ENCODE data around the gene ABRAXAS1.

DNA sequence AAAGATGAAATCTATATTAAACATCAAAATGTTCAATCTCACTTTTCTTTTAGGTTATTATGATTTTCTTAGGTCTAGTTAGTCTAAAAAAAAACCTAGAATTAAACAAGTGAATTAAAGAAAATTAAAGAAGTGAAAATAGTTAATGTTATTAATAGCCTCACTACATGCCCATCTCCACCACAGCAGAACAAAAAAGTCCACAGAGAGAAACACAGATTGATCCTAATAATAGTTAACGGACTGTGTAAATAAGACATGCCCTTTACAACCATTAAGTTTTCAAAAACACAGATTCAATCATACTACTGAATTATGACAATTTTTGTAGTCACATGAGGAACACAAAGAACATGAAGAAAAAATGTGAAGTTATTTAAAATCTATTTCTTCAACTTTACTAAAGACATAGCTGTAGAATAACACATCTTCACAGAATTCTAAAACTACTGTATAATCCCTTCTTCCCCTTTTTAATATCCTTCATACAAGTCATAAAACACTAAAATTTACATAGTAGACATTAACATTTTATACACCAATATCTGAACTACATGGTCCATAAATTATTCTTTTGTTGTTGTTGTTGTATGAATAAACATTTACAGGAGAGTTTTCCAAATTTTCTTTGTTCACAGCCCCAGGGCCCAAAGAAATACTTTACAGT lies 44.6 kb downstream of the ABRAXAS1 start:
- TF ChIP-seq RAD21 (IDR thresholded peaks at IDR 0.05; ENCODE audit: low read length) (no peak), CHD1 (IDR thresholded peaks at IDR 0.05; ENCODE audit: low read depth, low read length) (no peak), POLR2A (IDR thresholded peaks at IDR 0.05; ENCODE audit: low read depth, low read length) (no peak), MXI1 (IDR thresholded peaks at IDR 0.05; ENCODE audit: borderline replicate concordance, low read depth, low read length) (no peak)
- TF ChIP-seq, protein P1, sequence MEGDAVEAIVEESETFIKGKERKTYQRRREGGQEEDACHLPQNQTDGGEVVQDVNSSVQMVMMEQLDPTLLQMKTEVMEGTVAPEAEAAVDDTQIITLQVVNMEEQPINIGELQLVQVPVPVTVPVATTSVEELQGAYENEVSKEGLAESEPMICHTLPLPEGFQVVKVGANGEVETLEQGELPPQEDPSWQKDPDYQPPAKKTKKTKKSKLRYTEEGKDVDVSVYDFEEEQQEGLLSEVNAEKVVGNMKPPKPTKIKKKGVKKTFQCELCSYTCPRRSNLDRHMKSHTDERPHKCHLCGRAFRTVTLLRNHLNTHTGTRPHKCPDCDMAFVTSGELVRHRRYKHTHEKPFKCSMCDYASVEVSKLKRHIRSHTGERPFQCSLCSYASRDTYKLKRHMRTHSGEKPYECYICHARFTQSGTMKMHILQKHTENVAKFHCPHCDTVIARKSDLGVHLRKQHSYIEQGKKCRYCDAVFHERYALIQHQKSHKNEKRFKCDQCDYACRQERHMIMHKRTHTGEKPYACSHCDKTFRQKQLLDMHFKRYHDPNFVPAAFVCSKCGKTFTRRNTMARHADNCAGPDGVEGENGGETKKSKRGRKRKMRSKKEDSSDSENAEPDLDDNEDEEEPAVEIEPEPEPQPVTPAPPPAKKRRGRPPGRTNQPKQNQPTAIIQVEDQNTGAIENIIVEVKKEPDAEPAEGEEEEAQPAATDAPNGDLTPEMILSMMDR (conservative IDR thresholded peaks at IDR 0.05; ENCODE audit: low read depth, low read length), result no peak
- TF ChIP-seq, protein P2, sequence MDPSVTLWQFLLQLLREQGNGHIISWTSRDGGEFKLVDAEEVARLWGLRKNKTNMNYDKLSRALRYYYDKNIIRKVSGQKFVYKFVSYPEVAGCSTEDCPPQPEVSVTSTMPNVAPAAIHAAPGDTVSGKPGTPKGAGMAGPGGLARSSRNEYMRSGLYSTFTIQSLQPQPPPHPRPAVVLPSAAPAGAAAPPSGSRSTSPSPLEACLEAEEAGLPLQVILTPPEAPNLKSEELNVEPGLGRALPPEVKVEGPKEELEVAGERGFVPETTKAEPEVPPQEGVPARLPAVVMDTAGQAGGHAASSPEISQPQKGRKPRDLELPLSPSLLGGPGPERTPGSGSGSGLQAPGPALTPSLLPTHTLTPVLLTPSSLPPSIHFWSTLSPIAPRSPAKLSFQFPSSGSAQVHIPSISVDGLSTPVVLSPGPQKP (IDR thresholded peaks at IDR 0.05; ENCODE audit: borderline replicate concordance, low read depth, low read length), result no peak
